ENCODE data around the gene MESP2. TPM values are rescaled to one million over a fixed set of nuclear protein-coding genes. Genes with fewer than 3 reads are reported as not detected.

MESP2 gene
- total and polyA plus RNA-seq, 4 donors: 0.03 TPM; not detected in 3

DNA sequence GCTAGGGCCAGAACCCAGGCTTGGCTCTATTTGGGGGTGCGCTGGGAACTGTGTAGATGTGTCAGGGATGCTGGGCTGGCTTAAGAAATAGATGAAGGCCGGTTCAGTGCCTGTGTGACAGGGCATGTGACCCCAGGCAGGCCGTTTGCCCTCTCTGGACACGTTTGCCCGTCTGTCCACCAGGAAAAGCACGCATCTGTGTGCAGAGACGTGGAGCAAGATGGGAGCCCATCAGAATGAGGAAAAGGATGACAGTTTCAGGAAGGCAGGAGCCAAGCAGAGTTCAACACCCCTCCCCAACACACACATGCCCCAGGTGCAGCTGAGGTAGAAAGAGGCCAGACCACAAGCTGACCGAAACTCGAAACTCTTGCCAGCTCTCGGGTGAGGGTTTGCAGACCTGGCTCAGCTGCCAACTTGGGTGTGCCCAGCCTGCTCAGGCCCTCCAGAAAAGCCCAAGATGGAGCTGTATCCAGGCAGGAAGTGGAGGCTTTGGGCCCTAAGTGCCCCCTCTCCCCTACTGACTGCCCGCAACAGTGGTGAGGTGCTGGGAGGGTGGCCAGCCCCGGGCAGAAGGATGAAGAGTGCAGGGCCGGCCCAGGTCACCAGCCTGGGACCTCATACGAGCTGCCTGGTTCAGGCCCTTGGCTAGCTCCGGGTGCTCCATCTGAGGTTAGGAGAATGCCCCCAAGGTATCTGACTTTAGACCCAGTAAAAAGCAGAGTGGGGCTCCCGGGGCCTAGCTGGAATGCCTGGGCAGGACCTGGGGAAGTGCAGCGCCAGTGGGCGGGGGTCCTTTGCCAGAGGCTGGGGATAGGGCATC is 14.9 kb upstream of the MESP2 start:
- Histone ChIP-seq H3K27me3 (ENCODE audit: control insufficient read depth in 4 of 4, insufficient read depth in 4 of 4, low read length in 3 of 4) (no peaks in the 10 kb centered on the region), H3K9me3 (ENCODE audit: control insufficient read depth in 4 of 4, low read length in 3 of 4) (no peaks in the 10 kb centered on the region), H3K9ac (ENCODE audit: low read depth in 1 of 2, low read length in 2 of 2) (peak overlapping the region in 1 of 2 donors; percentile 25), H3K36me3 (ENCODE audit: control insufficient read depth in 4 of 4, insufficient read depth in 3 of 4, low read depth in 1 of 4, low read length in 3 of 4) (no peaks in the 10 kb centered on the region), H3K27ac (ENCODE audit: low read depth in 1 of 2, low read length in 2 of 2) (peak overlapping the region; percentile 32 to 36), H3K4me1 (ENCODE audit: control insufficient read depth in 4 of 4, insufficient read depth in 4 of 4, low read length in 3 of 4) (peaks cover 7 to 21% (median 17%) of the 10 kb centered on the region in 4 donors), H3K4me3 (ENCODE audit: low read depth in 1 of 3, low read length in 3 of 3) (no peak overlapping the region)
- DNase-seq (ENCODE audit: low spot score): no peak
- 52% methylated on average over 18 of the region's 18 CpGs for WGBS
- TF ChIP-seq, protein P1, sequence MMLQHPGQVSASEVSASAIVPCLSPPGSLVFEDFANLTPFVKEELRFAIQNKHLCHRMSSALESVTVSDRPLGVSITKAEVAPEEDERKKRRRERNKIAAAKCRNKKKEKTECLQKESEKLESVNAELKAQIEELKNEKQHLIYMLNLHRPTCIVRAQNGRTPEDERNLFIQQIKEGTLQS (IDR thresholded peaks at IDR 0.05): no peak
- peak in 1 of 2 donors; percentile 26 for TF ChIP-seq RXRA (IDR thresholded peaks at IDR 0.05)

DNA sequence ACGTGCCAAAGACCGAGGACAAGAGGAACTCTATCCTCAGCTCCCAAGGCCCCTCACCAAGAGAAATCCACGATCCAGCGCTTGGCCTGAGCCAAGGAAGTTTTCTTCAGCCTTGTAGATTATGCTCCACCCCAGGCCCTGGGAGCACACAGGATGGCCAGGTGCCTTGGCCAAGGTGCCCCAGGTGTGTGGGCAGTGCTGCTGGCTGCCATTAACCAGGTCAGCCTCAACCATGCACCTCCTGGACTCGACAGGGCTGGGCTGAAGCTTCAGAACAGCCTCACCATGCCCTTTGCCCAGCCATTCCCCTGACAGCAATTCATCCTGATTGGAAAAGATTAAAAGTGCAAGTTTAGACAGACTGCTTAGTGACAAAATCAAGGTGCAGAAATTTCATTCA is 14.2 kb upstream of the MESP2 start:
- DNase-seq (ENCODE audit: low spot score): no peak
- peaks cover 7 to 25% (median 19%) of the 10 kb centered on the region in 4 donors for H3K4me1 ChIP-seq (ENCODE audit: control insufficient read depth in 4 of 4, insufficient read depth in 4 of 4, low read length in 3 of 4)
- H3K9me3 ChIP-seq (ENCODE audit: control insufficient read depth in 4 of 4, low read length in 3 of 4): no peaks in the 10 kb centered on the region
- 82% methylated on average over 5 of the region's 5 CpGs for WGBS
- no peak overlapping the region for H3K4me3 ChIP-seq (ENCODE audit: low read depth in 1 of 3, low read length in 3 of 3)
- TF ChIP-seq YY1 (IDR thresholded peaks at IDR 0.05) (peak; percentile 64), SP1 (IDR thresholded peaks at IDR 0.05) (peak; percentile 59), HNF4A (conservative IDR thresholded peaks at IDR 0.05) (peak; percentile 65 to 71), RXRA (IDR thresholded peaks at IDR 0.05) (peak in 1 of 2 donors; percentile 52), JUND (IDR thresholded peaks at IDR 0.05) (no peak), RAD21 (IDR thresholded peaks at IDR 0.05) (peak in 1 of 2 donors; percentile 38)
- no peaks in the 10 kb centered on the region for H3K36me3 ChIP-seq (ENCODE audit: control insufficient read depth in 4 of 4, insufficient read depth in 3 of 4, low read depth in 1 of 4, low read length in 3 of 4)
- H3K27ac ChIP-seq (ENCODE audit: low read depth in 1 of 2, low read length in 2 of 2): peak overlapping the region in 1 of 2 donors; percentile 36
- no peaks in the 10 kb centered on the region for H3K27me3 ChIP-seq (ENCODE audit: control insufficient read depth in 4 of 4, insufficient read depth in 4 of 4, low read length in 3 of 4)
- no peak overlapping the region for H3K9ac ChIP-seq (ENCODE audit: low read depth in 1 of 2, low read length in 2 of 2)

DNA sequence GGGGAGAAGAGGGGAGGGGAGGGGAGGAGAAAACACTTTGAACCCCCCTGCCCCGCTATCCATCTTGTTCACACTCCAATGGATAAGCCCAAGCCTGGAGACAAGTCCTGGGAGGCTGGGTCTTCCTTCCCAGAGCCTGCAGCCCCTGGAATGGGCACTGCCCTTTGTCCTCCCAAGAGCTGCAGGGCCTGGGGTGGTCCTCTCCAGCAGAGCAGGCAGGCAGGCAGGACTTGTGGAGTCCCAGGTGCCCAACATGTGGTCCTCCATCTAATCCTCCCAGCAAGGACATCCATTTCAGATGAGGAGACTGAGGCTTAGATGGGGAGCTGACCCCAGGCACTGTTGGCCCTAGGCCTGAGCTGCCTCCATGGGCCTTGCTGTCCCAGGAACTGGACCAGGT is 10.4 kb upstream of the MESP2 start:
- H3K27me3 ChIP-seq (ENCODE audit: control insufficient read depth in 4 of 4, insufficient read depth in 4 of 4, low read length in 3 of 4): no peaks in the 10 kb centered on the region
- WGBS: 93% methylated on average over 1 of the region's 1 CpG
- no peak overlapping the region for H3K4me3 ChIP-seq (ENCODE audit: low read depth in 1 of 3, low read length in 3 of 3)
- DNase-seq (ENCODE audit: low spot score): no peak
- H3K27ac ChIP-seq (ENCODE audit: low read depth in 1 of 2, low read length in 2 of 2): no peak overlapping the region
- no peaks in the 10 kb centered on the region for H3K9me3 ChIP-seq (ENCODE audit: control insufficient read depth in 4 of 4, low read length in 3 of 4)
- peaks cover 17 to 34% (median 29%) of the 10 kb centered on the region in 4 donors for H3K4me1 ChIP-seq (ENCODE audit: control insufficient read depth in 4 of 4, insufficient read depth in 4 of 4, low read length in 3 of 4)
- no peak overlapping the region for H3K9ac ChIP-seq (ENCODE audit: low read depth in 1 of 2, low read length in 2 of 2)
- no peaks in the 10 kb centered on the region for H3K36me3 ChIP-seq (ENCODE audit: control insufficient read depth in 4 of 4, insufficient read depth in 3 of 4, low read depth in 1 of 4, low read length in 3 of 4)
- TF ChIP-seq SP1 (IDR thresholded peaks at IDR 0.05): no peak
- no peak for TF ChIP-seq RAD21 (IDR thresholded peaks at IDR 0.05)
- TF ChIP-seq TAF1 (conservative IDR thresholded peaks at IDR 0.05): no peak
- TF ChIP-seq FOXA1 (IDR thresholded peaks at IDR 0.05): no peak
- TF ChIP-seq NR2F2 (IDR thresholded peaks at IDR 0.05): no peak
- TF ChIP-seq, protein P2, sequence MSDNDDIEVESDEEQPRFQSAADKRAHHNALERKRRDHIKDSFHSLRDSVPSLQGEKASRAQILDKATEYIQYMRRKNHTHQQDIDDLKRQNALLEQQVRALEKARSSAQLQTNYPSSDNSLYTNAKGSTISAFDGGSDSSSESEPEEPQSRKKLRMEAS (IDR thresholded peaks at IDR 0.05): no peak
- no peak for TF ChIP-seq EGR1 (IDR thresholded peaks at IDR 0.05; ENCODE audit: low read depth in 2 of 2)
- TF ChIP-seq, protein P1 (IDR thresholded peaks at IDR 0.05): no peak
- no peak for TF ChIP-seq YY1 (IDR thresholded peaks at IDR 0.05)
- TF ChIP-seq, protein P3, sequence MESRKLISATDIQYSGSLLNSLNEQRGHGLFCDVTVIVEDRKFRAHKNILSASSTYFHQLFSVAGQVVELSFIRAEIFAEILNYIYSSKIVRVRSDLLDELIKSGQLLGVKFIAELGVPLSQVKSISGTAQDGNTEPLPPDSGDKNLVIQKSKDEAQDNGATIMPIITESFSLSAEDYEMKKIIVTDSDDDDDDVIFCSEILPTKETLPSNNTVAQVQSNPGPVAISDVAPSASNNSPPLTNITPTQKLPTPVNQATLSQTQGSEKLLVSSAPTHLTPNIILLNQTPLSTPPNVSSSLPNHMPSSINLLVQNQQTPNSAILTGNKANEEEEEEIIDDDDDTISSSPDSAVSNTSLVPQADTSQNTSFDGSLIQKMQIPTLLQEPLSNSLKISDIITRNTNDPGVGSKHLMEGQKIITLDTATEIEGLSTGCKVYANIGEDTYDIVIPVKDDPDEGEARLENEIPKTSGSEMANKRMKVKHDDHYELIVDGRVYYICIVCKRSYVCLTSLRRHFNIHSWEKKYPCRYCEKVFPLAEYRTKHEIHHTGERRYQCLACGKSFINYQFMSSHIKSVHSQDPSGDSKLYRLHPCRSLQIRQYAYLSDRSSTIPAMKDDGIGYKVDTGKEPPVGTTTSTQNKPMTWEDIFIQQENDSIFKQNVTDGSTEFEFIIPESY (IDR thresholded peaks at IDR 0.05): no peak
- TF ChIP-seq JUND (IDR thresholded peaks at IDR 0.05): no peak
- TF ChIP-seq FOXA2 (IDR thresholded peaks at IDR 0.05): no peak
- TF ChIP-seq, protein P4, sequence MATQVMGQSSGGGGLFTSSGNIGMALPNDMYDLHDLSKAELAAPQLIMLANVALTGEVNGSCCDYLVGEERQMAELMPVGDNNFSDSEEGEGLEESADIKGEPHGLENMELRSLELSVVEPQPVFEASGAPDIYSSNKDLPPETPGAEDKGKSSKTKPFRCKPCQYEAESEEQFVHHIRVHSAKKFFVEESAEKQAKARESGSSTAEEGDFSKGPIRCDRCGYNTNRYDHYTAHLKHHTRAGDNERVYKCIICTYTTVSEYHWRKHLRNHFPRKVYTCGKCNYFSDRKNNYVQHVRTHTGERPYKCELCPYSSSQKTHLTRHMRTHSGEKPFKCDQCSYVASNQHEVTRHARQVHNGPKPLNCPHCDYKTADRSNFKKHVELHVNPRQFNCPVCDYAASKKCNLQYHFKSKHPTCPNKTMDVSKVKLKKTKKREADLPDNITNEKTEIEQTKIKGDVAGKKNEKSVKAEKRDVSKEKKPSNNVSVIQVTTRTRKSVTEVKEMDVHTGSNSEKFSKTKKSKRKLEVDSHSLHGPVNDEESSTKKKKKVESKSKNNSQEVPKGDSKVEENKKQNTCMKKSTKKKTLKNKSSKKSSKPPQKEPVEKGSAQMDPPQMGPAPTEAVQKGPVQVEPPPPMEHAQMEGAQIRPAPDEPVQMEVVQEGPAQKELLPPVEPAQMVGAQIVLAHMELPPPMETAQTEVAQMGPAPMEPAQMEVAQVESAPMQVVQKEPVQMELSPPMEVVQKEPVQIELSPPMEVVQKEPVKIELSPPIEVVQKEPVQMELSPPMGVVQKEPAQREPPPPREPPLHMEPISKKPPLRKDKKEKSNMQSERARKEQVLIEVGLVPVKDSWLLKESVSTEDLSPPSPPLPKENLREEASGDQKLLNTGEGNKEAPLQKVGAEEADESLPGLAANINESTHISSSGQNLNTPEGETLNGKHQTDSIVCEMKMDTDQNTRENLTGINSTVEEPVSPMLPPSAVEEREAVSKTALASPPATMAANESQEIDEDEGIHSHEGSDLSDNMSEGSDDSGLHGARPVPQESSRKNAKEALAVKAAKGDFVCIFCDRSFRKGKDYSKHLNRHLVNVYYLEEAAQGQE (IDR thresholded peaks at IDR 0.05): no peak

All from liver (tissue), 9 donors.